SK-N-SH (cell line): ENCODE data around the gene SMYD2. TPM values are rescaled to one million over a fixed set of nuclear protein-coding genes. Genes with fewer than 3 reads are reported as not detected.

Source experiments
- CTCF ChIA-PET: fragments of 300-600, 350-600 bp; formaldehyde crosslinking; extraction: SDS; loops from one replicate; lab custom pipeline; 2021; lab: Yijun Ruan, JAX
- POLR2A ChIA-PET: fragments of 350-600 bp; sonication (Branson Sonifier 250); formaldehyde crosslinking; extraction: SDS; loops from one replicate; lab custom pipeline; 2020; ENCODE audit warnings: antibody characterized with exemption, inconsistent platforms; lab: Yijun Ruan, JAX
- DNase-seq: peaks from one replicate; pipeline ENCODE4 v3.0.0; 2012
- H2AFZ ChIP-seq: fragments of 200-600 bp; sonication (generic); 2 replicates; pipeline ENCODE4 v1.8.1; 2016; ENCODE audit warnings: antibody characterized with exemption, mild to moderate bottlenecking, low read depth
- H3F3A ChIP-seq: fragments of 200-600 bp; sonication (generic); replicated peaks from 2 replicates; pipeline ENCODE3; 2016; ENCODE audit warnings: antibody characterized with exemption, mild to moderate bottlenecking; ENCODE audit not compliant: insufficient read depth
- H3K27ac ChIP-seq, 2 experiments: fragments of 200-500 bp in 1 of 2; fragments of 200-600 bp in 1 of 2; sonication (Bioruptor generic) in 1 of 2; sonication (generic), shearing (Covaris generic) in 1 of 2; 2 replicates each; pipeline versions ENCODE4 v1.5.1 to v1.6.1; 2014 to 2016; ENCODE audit warnings: low read depth in 2 of 2, inconsistent platforms in 1 of 2, low read length in 1 of 2, mild to moderate bottlenecking in 1 of 2, mixed read lengths in 1 of 2
- H3K27me3 ChIP-seq: fragments of 200-600 bp; sonication (generic), shearing (Covaris generic); 2 replicates; pipeline ENCODE4 v1.6.1; 2016; ENCODE audit warnings: mixed run types; ENCODE audit not compliant: insufficient read depth
- H3K36me3 ChIP-seq, 2 experiments: fragments of 200-500 bp in 1 of 2; fragments of 200-600 bp in 1 of 2; sonication (Bioruptor generic) in 1 of 2; sonication (generic) in 1 of 2; replicated peaks in 1 of 2; 2 replicates each; pipeline versions ENCODE3 to v1.5.1; 2014 to 2016; ENCODE audit warnings: low read length in 1 of 2, mild to moderate bottlenecking in 1 of 2; ENCODE audit not compliant: insufficient read depth in 2 of 2, control insufficient read depth in 1 of 2
- H3K4me1 ChIP-seq, 2 experiments: fragments of 200-500 bp in 1 of 2; fragments of 200-600 bp in 1 of 2; sonication (Bioruptor generic) in 1 of 2; sonication (generic), shearing (Covaris generic) in 1 of 2; 2 replicates each; pipeline versions ENCODE4 v1.5.1 to v1.6.1; 2014 to 2016; ENCODE audit warnings: low read depth in 1 of 2, low read length in 1 of 2, mixed run types in 1 of 2; ENCODE audit not compliant: insufficient read depth in 2 of 2, control insufficient read depth in 1 of 2
- H3K4me2 ChIP-seq: fragments of 200-600 bp; sonication (generic), shearing (Covaris generic); 2 replicates; pipeline ENCODE4 v1.6.1; 2017; ENCODE audit warnings: mixed run types
- H3K4me3 ChIP-seq, 2 experiments: fragments of 200-500 bp in 1 of 2; fragments of 200-600 bp in 1 of 2; sonication (Bioruptor generic) in 1 of 2; sonication (generic), shearing (Covaris generic) in 1 of 2; 2 replicates each; pipeline versions ENCODE4 v1.5.1 to v1.8.1; 2014 to 2016; ENCODE audit warnings: low read depth in 2 of 2, inconsistent platforms in 1 of 2, low read length in 1 of 2, mild to moderate bottlenecking in 1 of 2, mixed read lengths in 1 of 2, moderate library complexity in 1 of 2
- H3K79me2 ChIP-seq: fragments of 200-600 bp; sonication (generic); 2 replicates; pipeline ENCODE4 v1.8.1; 2017; ENCODE audit warnings: mild to moderate bottlenecking; ENCODE audit not compliant: insufficient read depth
- H3K9ac ChIP-seq: fragments of 200-600 bp; sonication (generic); 2 replicates; pipeline ENCODE4 v1.6.1; 2017; ENCODE audit warnings: mixed run types
- H3K9me2 ChIP-seq: fragments of 200-600 bp; sonication (generic); 2 replicates; pipeline ENCODE4 v1.6.1; 2017; ENCODE audit warnings: mixed run types
- H3K9me3 ChIP-seq: fragments of 200-600 bp; sonication (generic); 2 replicates; pipeline ENCODE4 v1.6.1; 2017; ENCODE audit warnings: mixed run types, mild to moderate bottlenecking, moderate library complexity
- H4K20me1 ChIP-seq: fragments of 200-600 bp; sonication (generic); 2 replicates; pipeline ENCODE4 v1.6.1; 2017; ENCODE audit warnings: mild to moderate bottlenecking, mixed run types; ENCODE audit not compliant: insufficient read depth
- CHD2 ChIP-seq: fragments of 150-350 bp; IDR thresholded peaks from 2 replicates; pipeline ENCODE4 v1.6.1; 2018; ENCODE audit warnings: low read length; ENCODE audit not compliant: partially characterized antibody
- EZH2phosphoT487 ChIP-seq: fragments of 200-600 bp; sonication (generic); IDR thresholded peaks from 2 replicates; pipeline ENCODE4 v1.6.1; 2017; ENCODE audit warnings: low read depth, mixed run types, mild to moderate bottlenecking, antibody characterized with exemption, moderate library complexity, borderline replicate concordance
- FOSL2 ChIP-seq: IDR thresholded peaks from 2 replicates; pipeline ENCODE4 v1.4.0; 2012; ENCODE audit warnings: low read depth, mild to moderate bottlenecking, moderate library complexity, borderline replicate concordance
- GABPA ChIP-seq: IDR thresholded peaks from 2 replicates; pipeline ENCODE4 v1.4.0; 2012; ENCODE audit warnings: low read depth, mild to moderate bottlenecking
- GATA2 ChIP-seq: sonication (generic); formaldehyde crosslinking; IDR thresholded peaks from 2 replicates; pipeline ENCODE4 v1.5.0; 2020; ENCODE audit warnings: mild to moderate bottlenecking, missing genetic modification reagents
- JUND ChIP-seq: IDR thresholded peaks from 2 replicates; pipeline ENCODE4 v1.4.0; 2012
- MEF2A ChIP-seq: IDR thresholded peaks from 2 replicates; pipeline ENCODE4 v1.4.0; 2012; ENCODE audit warnings: low read depth, borderline replicate concordance
- MXI1 ChIP-seq: IDR thresholded peaks from 2 replicates; pipeline ENCODE4 v1.6.1; 2012; ENCODE audit warnings: mild to moderate bottlenecking, low read depth, low read length, improper control_type of control experiment
- NFIC ChIP-seq: IDR thresholded peaks from 2 replicates; pipeline ENCODE4 v1.4.0; 2012; ENCODE audit warnings: borderline replicate concordance
- NRF1 ChIP-seq: IDR thresholded peaks from 2 replicates; pipeline ENCODE4 v1.6.1; 2012; ENCODE audit warnings: low read depth, mild to moderate bottlenecking, low read length
- RAD21 ChIP-seq: IDR thresholded peaks from 2 replicates; pipeline ENCODE4 v1.6.1; 2012; ENCODE audit warnings: mild to moderate bottlenecking, low read length
- RCOR1 ChIP-seq: fragments of 150-350 bp; IDR thresholded peaks from 2 replicates; pipeline ENCODE4 v1.6.1; 2017; ENCODE audit warnings: antibody characterized with exemption, low read length
- SIN3A ChIP-seq: IDR thresholded peaks from 2 replicates; pipeline ENCODE4 v1.6.1; 2012; ENCODE audit warnings: low read depth, mild to moderate bottlenecking, low read length, moderate library complexity, borderline replicate concordance
- TCF12 ChIP-seq: IDR thresholded peaks from 2 replicates; pipeline ENCODE4 v1.4.0; 2012
- TEAD4 ChIP-seq: IDR thresholded peaks from 2 replicates; pipeline ENCODE4 v1.4.0; 2012; ENCODE audit warnings: mild to moderate bottlenecking, borderline replicate concordance; ENCODE audit not compliant: insufficient read depth
- YY1 ChIP-seq: IDR thresholded peaks from 2 replicates; pipeline ENCODE4 v1.4.0; 2012; ENCODE audit warnings: low read depth, mild to moderate bottlenecking
- WGBS: methylation state at CpG from one replicate; pipeline ENCODE4 v1.1.6; 2017; ENCODE audit warnings: low lambda C conversion rate; 5-methylcytosine and 5-hydroxymethylcytosine counted together
- polyA plus RNA-seq, 3 experiments: library from polyadenylated mRNA; depleted of rRNA; stranded (reverse); fragments of >200 nt; gene quantifications; 2 replicates each; pipeline ENCODE4 v1.2.3, GENCODE V29; 2012
- TF ChIP-seq, protein P1 (sequence below): IDR thresholded peaks from 2 replicates; pipeline ENCODE4 v1.6.1; 2012; ENCODE audit warnings: mild to moderate bottlenecking, low read depth, low read length, moderate library complexity
- TF ChIP-seq, protein P2 (sequence below): fragments of 150-350 bp; IDR thresholded peaks from 2 replicates; pipeline ENCODE4 v1.6.1; 2017; ENCODE audit warnings: antibody characterized with exemption, low read length, low read depth, borderline replicate concordance
- TF ChIP-seq, protein P3 (sequence below): fragments of 150-350 bp; IDR thresholded peaks from 2 replicates; pipeline ENCODE4 v1.6.1; 2016; ENCODE audit warnings: mild to moderate bottlenecking, low read depth, low read length

SMYD2 gene
- polyA plus RNA-seq, 1 of the 3 experiments (the other 2 are of a cell fraction): 23.1 TPM

DNA sequence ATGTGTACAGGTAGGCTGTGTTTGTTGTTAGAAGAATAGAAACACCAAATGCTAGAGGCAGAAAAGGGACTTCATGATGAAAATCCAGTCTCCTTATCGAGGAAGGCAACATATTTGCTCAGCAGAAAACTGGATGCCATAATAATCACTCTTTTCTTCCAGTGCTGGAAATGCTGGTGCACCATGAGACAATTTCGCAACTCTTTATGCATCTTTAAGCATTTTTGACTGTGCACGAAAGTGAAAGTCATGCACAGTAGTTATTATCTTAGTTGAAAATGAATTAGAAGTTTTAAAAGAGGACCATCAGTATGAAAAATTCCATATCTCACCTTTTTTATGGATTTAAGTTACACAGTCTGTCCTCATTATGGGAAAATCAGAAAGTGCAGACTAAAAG lies 29.1 kb downstream of the SMYD2 start:
- Histone ChIP-seq H3K4me2 (no peak overlapping the region), H4K20me1 (no peaks in the 10 kb centered on the region), H3K27ac (no peak overlapping the region), H3K4me3 (no peak overlapping the region), H3K9ac (no peak overlapping the region), H3F3A (no peaks in the 10 kb centered on the region), H3K36me3 (peaks cover 0 to 3% of the 10 kb centered on the region in 2 experiments), H3K9me3 (no peaks in the 10 kb centered on the region), H3K9me2 (no peaks in the 10 kb centered on the region), H3K79me2 (no peaks in the 10 kb centered on the region), H3K27me3 (no peaks in the 10 kb centered on the region), H2AFZ (no peak overlapping the region), H3K4me1 (no peaks in the 10 kb centered on the region)
- 89% methylated on average over 3 of the region's 3 CpGs for WGBS
- CTCF ChIA-PET: interaction anchor here (1.0 kb wide), 1 partner anchor 18 kb away, joined by 3 read pairs; no protein-coding TSS in a partner anchor
- no peak for TF ChIP-seq MXI1
- TF ChIP-seq NRF1: no peak
- TF ChIP-seq, protein P1, sequence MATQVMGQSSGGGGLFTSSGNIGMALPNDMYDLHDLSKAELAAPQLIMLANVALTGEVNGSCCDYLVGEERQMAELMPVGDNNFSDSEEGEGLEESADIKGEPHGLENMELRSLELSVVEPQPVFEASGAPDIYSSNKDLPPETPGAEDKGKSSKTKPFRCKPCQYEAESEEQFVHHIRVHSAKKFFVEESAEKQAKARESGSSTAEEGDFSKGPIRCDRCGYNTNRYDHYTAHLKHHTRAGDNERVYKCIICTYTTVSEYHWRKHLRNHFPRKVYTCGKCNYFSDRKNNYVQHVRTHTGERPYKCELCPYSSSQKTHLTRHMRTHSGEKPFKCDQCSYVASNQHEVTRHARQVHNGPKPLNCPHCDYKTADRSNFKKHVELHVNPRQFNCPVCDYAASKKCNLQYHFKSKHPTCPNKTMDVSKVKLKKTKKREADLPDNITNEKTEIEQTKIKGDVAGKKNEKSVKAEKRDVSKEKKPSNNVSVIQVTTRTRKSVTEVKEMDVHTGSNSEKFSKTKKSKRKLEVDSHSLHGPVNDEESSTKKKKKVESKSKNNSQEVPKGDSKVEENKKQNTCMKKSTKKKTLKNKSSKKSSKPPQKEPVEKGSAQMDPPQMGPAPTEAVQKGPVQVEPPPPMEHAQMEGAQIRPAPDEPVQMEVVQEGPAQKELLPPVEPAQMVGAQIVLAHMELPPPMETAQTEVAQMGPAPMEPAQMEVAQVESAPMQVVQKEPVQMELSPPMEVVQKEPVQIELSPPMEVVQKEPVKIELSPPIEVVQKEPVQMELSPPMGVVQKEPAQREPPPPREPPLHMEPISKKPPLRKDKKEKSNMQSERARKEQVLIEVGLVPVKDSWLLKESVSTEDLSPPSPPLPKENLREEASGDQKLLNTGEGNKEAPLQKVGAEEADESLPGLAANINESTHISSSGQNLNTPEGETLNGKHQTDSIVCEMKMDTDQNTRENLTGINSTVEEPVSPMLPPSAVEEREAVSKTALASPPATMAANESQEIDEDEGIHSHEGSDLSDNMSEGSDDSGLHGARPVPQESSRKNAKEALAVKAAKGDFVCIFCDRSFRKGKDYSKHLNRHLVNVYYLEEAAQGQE: no peak
- no peak for TF ChIP-seq CHD2
- no peak for TF ChIP-seq RAD21
- no peak for TF ChIP-seq GABPA
- TF ChIP-seq NFIC: no peak
- no peak for TF ChIP-seq JUND
- TF ChIP-seq, protein P2, sequence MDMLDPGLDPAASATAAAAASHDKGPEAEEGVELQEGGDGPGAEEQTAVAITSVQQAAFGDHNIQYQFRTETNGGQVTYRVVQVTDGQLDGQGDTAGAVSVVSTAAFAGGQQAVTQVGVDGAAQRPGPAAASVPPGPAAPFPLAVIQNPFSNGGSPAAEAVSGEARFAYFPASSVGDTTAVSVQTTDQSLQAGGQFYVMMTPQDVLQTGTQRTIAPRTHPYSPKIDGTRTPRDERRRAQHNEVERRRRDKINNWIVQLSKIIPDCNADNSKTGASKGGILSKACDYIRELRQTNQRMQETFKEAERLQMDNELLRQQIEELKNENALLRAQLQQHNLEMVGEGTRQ: no peak
- TF ChIP-seq MEF2A: no peak
- no peak for TF ChIP-seq TCF12
- no peak for TF ChIP-seq EZH2phosphoT487
- TF ChIP-seq FOSL2: no peak
- TF ChIP-seq, protein P3, sequence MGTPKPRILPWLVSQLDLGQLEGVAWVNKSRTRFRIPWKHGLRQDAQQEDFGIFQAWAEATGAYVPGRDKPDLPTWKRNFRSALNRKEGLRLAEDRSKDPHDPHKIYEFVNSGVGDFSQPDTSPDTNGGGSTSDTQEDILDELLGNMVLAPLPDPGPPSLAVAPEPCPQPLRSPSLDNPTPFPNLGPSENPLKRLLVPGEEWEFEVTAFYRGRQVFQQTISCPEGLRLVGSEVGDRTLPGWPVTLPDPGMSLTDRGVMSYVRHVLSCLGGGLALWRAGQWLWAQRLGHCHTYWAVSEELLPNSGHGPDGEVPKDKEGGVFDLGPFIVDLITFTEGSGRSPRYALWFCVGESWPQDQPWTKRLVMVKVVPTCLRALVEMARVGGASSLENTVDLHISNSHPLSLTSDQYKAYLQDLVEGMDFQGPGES: no peak
- TF ChIP-seq GATA2: no peak
- no peak for TF ChIP-seq TEAD4
- no peak for TF ChIP-seq YY1
- TF ChIP-seq SIN3A: no peak
- no peak for TF ChIP-seq RCOR1
- POLR2A ChIA-PET: no interaction called here
- DNase-seq: no peak
